ENCODE data around the gene PCSK5.

GRCh38 chr9:76185432-76185831 is 295.0 kb downstream of the PCSK5 start:
- TF ChIP-seq CTCF (optimal IDR thresholded peaks at IDR 0.05 in 1 of 3, IDR thresholded peaks at IDR 0.05 in 1 of 3, conservative IDR thresholded peaks at IDR 0.05 in 1 of 3; ENCODE audit: extremely low read depth in 1 of 3, insufficient read depth in 2 of 3, low read length in 3 of 3) (no peak), EZH2 (IDR thresholded peaks at IDR 0.05; ENCODE audit: low read length) (no peak)
